ENCODE measurements around the gene CNIH3. TPM values are rescaled to one million over a fixed set of nuclear protein-coding genes. Genes with fewer than 3 reads are reported as not detected.

Gene CNIH3
- polyA plus RNA-seq, 4 donors = 0.70 to 2.1 TPM; not detected in 2

DNA sequence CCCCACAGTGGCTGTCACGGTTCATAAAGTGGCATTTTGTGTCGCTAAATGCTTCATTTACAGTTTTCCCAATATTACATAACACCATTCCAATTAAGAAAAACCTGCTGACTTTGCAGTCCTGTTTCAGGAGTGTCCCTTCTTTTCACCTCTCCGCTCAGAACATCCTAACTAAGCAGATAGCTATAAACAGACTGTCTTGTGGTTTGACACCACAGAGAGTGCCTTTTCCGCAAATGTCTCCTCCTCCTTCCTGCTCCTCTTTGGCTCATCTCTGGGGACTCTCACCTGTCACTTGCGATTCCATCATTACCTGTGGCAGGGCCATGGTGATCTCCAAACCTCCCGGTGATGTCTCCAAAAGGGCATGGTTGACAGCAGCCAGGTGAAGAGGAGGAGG, 119.0 kb downstream of the CNIH3 start:
- no peak for FAIRE-seq
- no peaks in the 10 kb centered on the region for H3K27me3 ChIP-seq (ENCODE audit: control insufficient read depth in 3 of 3, insufficient read depth in 3 of 3, low read length in 3 of 3)
- H3K27ac ChIP-seq (ENCODE audit: low read depth in 1 of 3, low read length in 2 of 3) = no peak overlapping the region
- H3K4me1 ChIP-seq (ENCODE audit: control insufficient read depth in 3 of 3, insufficient read depth in 2 of 3, low read depth in 1 of 3, low read length in 2 of 3) = peaks cover 0 to 5% (median 0%) of the 10 kb centered on the region in 3 donors
- H3K4me3 ChIP-seq (ENCODE audit: low read depth in 1 of 3, low read length in 3 of 3) = no peak overlapping the region
- H3K36me3 ChIP-seq (ENCODE audit: control insufficient read depth in 3 of 3, insufficient read depth in 2 of 3, low read depth in 1 of 3, low read length in 3 of 3) = no peaks in the 10 kb centered on the region
- 78 to 86% (median 82%) methylated on average over 6 of the region's 6 CpGs for WGBS, 3 donors
- H3K9me3 ChIP-seq (ENCODE audit: control insufficient read depth in 2 of 2, insufficient read depth in 1 of 2, low read depth in 1 of 2, low read length in 1 of 2) = no peaks in the 10 kb centered on the region
- DNase-seq = no peak

DNA sequence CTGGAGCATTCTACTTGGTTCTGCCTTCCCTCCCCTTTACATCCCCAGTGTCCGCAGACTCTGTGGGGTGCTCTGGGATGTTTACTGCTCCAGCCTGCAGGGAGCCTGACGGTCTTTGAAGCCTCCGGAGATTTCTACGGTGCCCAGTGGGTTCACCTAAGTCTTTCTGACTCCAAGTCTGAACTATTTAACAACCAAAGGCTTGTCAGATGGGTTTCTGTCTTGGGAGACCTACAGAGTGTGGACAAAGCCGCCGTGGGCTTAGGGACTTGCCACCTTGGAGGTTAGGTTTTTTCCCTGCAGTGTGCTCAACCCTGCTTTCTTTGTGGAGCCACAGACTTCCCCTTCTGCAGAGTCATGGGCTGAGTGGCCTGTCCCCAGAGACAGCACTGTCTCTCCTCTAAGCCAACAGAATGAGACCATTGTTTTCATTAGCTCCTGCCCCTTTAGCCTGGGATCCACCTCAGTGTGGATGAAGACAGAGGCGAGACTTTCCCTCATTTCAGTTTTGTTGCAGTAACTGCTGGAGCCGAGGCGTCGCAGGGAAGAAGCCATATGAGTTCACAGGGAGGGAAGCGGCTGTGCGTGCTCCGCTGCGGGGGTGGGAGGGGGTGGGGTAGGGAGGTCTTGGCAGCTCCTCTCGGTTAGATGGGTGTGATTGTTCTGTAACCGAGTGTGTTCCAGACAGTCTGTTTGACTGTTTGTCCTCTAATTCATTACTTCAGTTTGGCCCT, 120.7 kb downstream of the CNIH3 start:
- FAIRE-seq (no peak), DNase-seq (no peak)
- H3K4me3 ChIP-seq (ENCODE audit: low read depth in 1 of 3, low read length in 3 of 3) = no peak overlapping the region
- no peaks in the 10 kb centered on the region for H3K36me3 ChIP-seq (ENCODE audit: control insufficient read depth in 3 of 3, insufficient read depth in 2 of 3, low read depth in 1 of 3, low read length in 3 of 3)
- H3K9me3 ChIP-seq (ENCODE audit: control insufficient read depth in 2 of 2, insufficient read depth in 1 of 2, low read depth in 1 of 2, low read length in 1 of 2) = no peaks in the 10 kb centered on the region
- H3K27me3 ChIP-seq (ENCODE audit: control insufficient read depth in 3 of 3, insufficient read depth in 3 of 3, low read length in 3 of 3) = no peaks in the 10 kb centered on the region
- 46 to 55% (median 48%) methylated on average over 16 of the region's 16 CpGs for WGBS, 3 donors
- H3K27ac ChIP-seq (ENCODE audit: low read depth in 1 of 3, low read length in 2 of 3) = no peak overlapping the region
- H3K4me1 ChIP-seq (ENCODE audit: control insufficient read depth in 3 of 3, insufficient read depth in 2 of 3, low read depth in 1 of 3, low read length in 2 of 3) = peaks cover 0 to 5% (median 0%) of the 10 kb centered on the region in 3 donors

DNA sequence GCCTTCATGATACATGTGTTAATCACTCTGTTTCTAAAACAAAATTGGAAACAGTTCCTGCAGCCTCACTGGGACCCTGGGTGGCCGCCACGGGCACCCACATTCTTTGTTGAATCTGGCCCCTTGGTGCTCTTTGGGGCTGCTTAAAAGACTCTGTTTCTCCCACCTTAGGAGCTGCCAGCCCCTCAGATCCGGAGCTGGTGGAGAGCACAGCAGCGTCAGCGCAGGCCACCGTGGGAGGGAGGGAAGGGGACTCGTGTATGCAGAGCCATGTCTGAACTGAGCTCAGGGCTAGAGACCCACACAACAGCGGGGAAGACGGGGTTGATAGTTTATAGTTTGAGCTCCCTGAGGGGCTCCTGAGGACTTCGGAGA, 121.2 kb downstream of the CNIH3 start:
- DNase-seq (no peak), FAIRE-seq (no peak)
- H3K4me3 ChIP-seq (ENCODE audit: low read depth in 1 of 3, low read length in 3 of 3) = no peak overlapping the region
- H3K9me3 ChIP-seq (ENCODE audit: control insufficient read depth in 2 of 2, insufficient read depth in 1 of 2, low read depth in 1 of 2, low read length in 1 of 2) = no peaks in the 10 kb centered on the region
- peaks cover 0 to 5% (median 0%) of the 10 kb centered on the region in 3 donors for H3K4me1 ChIP-seq (ENCODE audit: control insufficient read depth in 3 of 3, insufficient read depth in 2 of 3, low read depth in 1 of 3, low read length in 2 of 3)
- 65 to 82% (median 81%) methylated on average over 10 of the region's 10 CpGs for WGBS, 3 donors
- no peaks in the 10 kb centered on the region for H3K36me3 ChIP-seq (ENCODE audit: control insufficient read depth in 3 of 3, insufficient read depth in 2 of 3, low read depth in 1 of 3, low read length in 3 of 3)
- no peaks in the 10 kb centered on the region for H3K27me3 ChIP-seq (ENCODE audit: control insufficient read depth in 3 of 3, insufficient read depth in 3 of 3, low read length in 3 of 3)
- peak overlapping the region in 1 of 3 donors; percentile 27 for H3K27ac ChIP-seq (ENCODE audit: low read depth in 1 of 3, low read length in 2 of 3)

DNA sequence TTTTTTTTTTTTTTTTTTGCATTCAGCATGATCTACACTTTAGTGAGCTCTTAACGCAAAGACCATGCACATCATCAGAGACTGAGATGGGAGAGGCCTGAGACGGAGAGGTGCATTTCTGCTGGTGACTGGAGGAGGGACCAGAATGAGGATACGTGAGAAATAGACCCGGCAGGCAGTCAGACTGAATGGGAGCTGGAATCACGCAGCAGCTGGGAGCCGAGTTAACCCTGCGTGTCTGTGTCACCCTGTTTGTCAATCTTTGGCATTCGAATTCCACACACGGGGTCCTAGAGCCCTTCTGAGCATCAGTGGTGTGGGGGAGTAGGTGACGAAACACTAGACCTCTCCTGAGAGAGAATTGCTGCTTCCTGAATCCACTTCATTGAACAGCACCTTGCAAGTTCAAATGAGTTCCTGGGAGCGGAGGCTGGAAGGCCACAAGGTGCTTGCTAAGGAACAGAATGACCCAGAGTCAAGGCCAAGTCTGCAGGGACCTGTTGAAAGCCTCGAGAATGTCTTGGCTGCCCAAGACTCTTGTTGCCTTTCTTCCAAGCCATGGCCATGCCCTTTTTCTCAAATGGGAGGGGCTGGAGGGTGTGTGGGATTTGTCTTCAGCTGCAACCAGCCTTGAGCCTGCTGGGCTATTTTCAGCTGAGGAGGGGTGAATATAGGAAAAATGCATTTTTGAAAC, 123.3 kb downstream of the CNIH3 start:
- Histone ChIP-seq H3K27me3 (ENCODE audit: control insufficient read depth in 3 of 3, insufficient read depth in 3 of 3, low read length in 3 of 3) (no peaks in the 10 kb centered on the region), H3K36me3 (ENCODE audit: control insufficient read depth in 3 of 3, insufficient read depth in 2 of 3, low read depth in 1 of 3, low read length in 3 of 3) (no peaks in the 10 kb centered on the region), H3K4me3 (ENCODE audit: low read depth in 1 of 3, low read length in 3 of 3) (no peak overlapping the region), H3K27ac (ENCODE audit: low read depth in 1 of 3, low read length in 2 of 3) (no peak overlapping the region), H3K9me3 (ENCODE audit: control insufficient read depth in 2 of 2, insufficient read depth in 1 of 2, low read depth in 1 of 2, low read length in 1 of 2) (no peaks in the 10 kb centered on the region), H3K4me1 (ENCODE audit: control insufficient read depth in 3 of 3, insufficient read depth in 2 of 3, low read depth in 1 of 3, low read length in 2 of 3) (no peaks in the 10 kb centered on the region)
- FAIRE-seq (no peak), DNase-seq (no peak)
- 77 to 87% (median 85%) methylated on average over 12 of the region's 12 CpGs for WGBS, 3 donors

DNA sequence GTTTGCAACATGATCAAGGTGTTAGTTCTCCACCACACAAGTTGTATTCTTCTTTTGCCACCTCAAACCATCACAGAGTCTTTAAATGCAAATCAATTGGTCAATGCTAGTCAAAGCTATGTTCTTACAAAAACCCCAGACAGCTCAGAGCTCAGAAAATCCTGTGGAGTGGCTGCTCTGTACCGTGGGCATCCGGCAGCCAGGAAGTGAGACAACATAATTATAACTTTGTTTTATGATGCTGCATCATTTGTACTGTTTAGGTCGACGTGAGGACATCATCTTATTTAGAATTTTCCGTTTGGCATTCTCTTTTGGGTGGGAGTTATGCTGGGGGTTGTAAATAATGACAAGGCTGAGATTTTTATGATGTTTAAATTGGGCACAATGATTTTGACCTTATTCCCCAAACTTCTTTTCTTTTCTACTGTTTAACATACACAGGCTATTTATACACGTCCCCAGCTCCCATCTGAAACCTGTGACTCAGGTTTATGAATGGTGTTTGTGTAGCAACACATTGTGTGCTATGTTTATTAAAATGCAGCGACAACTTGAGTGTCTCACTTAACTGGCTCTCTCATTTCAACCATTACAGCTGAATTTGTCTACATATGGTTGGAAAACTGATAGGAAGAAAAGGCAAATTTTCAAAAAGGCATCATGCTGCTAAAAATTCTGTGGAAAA, 124.0 kb downstream of the CNIH3 start:
- WGBS, 3 donors = 61 to 64% (median 62%) methylated on average over 7 of the region's 7 CpGs
- Histone ChIP-seq H3K4me3 (ENCODE audit: low read depth in 1 of 3, low read length in 3 of 3) (no peak overlapping the region), H3K27ac (ENCODE audit: low read depth in 1 of 3, low read length in 2 of 3) (no peak overlapping the region), H3K36me3 (ENCODE audit: control insufficient read depth in 3 of 3, insufficient read depth in 2 of 3, low read depth in 1 of 3, low read length in 3 of 3) (no peaks in the 10 kb centered on the region), H3K27me3 (ENCODE audit: control insufficient read depth in 3 of 3, insufficient read depth in 3 of 3, low read length in 3 of 3) (peaks cover 0 to under 1% (median 0%) of the 10 kb centered on the region in 3 donors), H3K4me1 (ENCODE audit: control insufficient read depth in 3 of 3, insufficient read depth in 2 of 3, low read depth in 1 of 3, low read length in 2 of 3) (no peaks in the 10 kb centered on the region), H3K9me3 (ENCODE audit: control insufficient read depth in 2 of 2, insufficient read depth in 1 of 2, low read depth in 1 of 2, low read length in 1 of 2) (no peaks in the 10 kb centered on the region)
- DNase-seq (no peak), FAIRE-seq (no peak)

DNA sequence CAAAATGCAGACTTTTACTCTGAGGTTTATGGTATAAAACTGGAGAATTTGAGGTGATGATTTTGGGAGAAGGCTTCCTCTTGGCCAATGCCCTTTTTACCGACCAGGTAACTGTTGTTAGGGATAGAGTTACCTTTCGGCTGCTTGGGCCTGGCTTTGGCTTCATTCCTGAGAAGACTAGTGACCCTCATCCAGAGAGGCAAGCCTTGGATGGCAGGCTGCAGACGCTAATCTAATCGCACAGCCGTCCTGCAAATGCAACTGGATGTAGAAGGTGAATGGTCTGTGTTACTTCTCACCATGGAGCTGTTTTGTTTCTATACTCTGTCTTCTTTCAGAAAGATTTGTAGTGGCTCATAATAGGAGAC, 124.6 kb downstream of the CNIH3 start:
- H3K4me3 ChIP-seq (ENCODE audit: low read depth in 1 of 3, low read length in 3 of 3) = no peak overlapping the region
- DNase-seq (no peak), FAIRE-seq (no peak)
- H3K27ac ChIP-seq (ENCODE audit: low read depth in 1 of 3, low read length in 2 of 3) = no peak overlapping the region
- H3K9me3 ChIP-seq (ENCODE audit: control insufficient read depth in 2 of 2, insufficient read depth in 1 of 2, low read depth in 1 of 2, low read length in 1 of 2) = no peaks in the 10 kb centered on the region
- WGBS, 3 donors = 90 to 94% (median 90%) methylated on average over 5 of the region's 5 CpGs
- no peaks in the 10 kb centered on the region for H3K36me3 ChIP-seq (ENCODE audit: control insufficient read depth in 3 of 3, insufficient read depth in 2 of 3, low read depth in 1 of 3, low read length in 3 of 3)
- H3K4me1 ChIP-seq (ENCODE audit: control insufficient read depth in 3 of 3, insufficient read depth in 2 of 3, low read depth in 1 of 3, low read length in 2 of 3) = no peaks in the 10 kb centered on the region
- peaks cover 0 to 2% (median 0%) of the 10 kb centered on the region in 3 donors for H3K27me3 ChIP-seq (ENCODE audit: control insufficient read depth in 3 of 3, insufficient read depth in 3 of 3, low read length in 3 of 3)

DNA sequence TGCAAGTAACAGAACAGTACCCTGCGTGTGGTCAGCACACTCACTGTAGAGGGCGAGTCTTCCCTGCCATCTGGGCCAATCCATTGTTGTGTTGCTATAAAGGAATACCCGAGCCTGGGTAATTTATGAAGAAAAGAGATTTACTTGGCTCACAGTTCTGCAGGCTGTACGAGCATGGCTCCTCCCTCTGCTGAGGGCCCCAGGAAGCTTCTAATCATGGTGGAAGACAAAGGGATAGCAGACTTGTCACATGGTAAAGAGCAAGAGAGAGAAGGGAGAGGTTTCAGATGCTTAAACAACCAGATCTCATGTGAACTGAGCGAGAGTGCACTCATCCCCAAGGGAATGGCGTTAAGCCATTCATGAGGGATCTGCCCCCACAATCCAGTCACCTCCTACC, 126.2 kb downstream of the CNIH3 start:
- DNase-seq (no peak), FAIRE-seq (no peak)
- H3K27me3 ChIP-seq (ENCODE audit: control insufficient read depth in 3 of 3, insufficient read depth in 3 of 3, low read length in 3 of 3) = peaks cover 0 to 2% (median 0%) of the 10 kb centered on the region in 3 donors
- no peaks in the 10 kb centered on the region for H3K36me3 ChIP-seq (ENCODE audit: control insufficient read depth in 3 of 3, insufficient read depth in 2 of 3, low read depth in 1 of 3, low read length in 3 of 3)
- H3K27ac ChIP-seq (ENCODE audit: low read depth in 1 of 3, low read length in 2 of 3) = no peak overlapping the region
- no peaks in the 10 kb centered on the region for H3K9me3 ChIP-seq (ENCODE audit: control insufficient read depth in 2 of 2, insufficient read depth in 1 of 2, low read depth in 1 of 2, low read length in 1 of 2)
- H3K4me1 ChIP-seq (ENCODE audit: control insufficient read depth in 3 of 3, insufficient read depth in 2 of 3, low read depth in 1 of 3, low read length in 2 of 3) = no peaks in the 10 kb centered on the region
- 76 to 91% (median 84%) methylated on average over 6 of the region's 6 CpGs for WGBS, 3 donors
- no peak overlapping the region for H3K4me3 ChIP-seq (ENCODE audit: low read depth in 1 of 3, low read length in 3 of 3)

DNA sequence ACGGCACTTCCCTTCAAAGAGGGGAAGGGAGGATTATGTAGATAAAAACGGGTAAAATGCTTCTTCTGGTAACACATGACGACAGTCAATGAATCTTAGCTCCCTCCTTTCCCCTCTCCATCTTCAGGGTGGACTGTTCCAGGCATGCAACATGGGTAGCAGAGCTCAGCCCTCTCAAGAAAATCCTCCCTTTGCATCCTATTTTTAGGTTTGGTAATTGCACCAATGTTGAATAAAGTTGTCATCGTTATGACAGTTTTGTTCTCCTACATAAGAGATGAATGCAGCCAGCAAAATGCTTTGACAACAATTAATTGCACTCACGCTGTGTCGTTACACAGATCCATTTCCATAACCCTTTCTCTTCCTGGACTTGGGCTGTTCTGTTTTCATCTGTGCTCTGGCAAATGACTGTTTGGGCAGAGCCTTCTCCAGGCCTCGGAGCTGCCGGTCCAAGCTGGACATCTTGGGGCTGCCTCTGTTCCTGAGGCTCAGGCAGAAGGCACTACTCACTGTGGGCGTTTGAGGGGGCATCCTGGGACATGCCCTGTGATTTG, 127.6 kb downstream of the CNIH3 start:
- DNase-seq (no peak), FAIRE-seq (no peak)
- H3K4me3 ChIP-seq (ENCODE audit: low read depth in 1 of 3, low read length in 3 of 3) = no peak overlapping the region
- peaks cover 0 to 2% (median 0%) of the 10 kb centered on the region in 3 donors for H3K27me3 ChIP-seq (ENCODE audit: control insufficient read depth in 3 of 3, insufficient read depth in 3 of 3, low read length in 3 of 3)
- no peak overlapping the region for H3K27ac ChIP-seq (ENCODE audit: low read depth in 1 of 3, low read length in 2 of 3)
- 64 to 71% (median 67%) methylated on average over 9 of the region's 9 CpGs for WGBS, 3 donors
- no peaks in the 10 kb centered on the region for H3K36me3 ChIP-seq (ENCODE audit: control insufficient read depth in 3 of 3, insufficient read depth in 2 of 3, low read depth in 1 of 3, low read length in 3 of 3)
- H3K4me1 ChIP-seq (ENCODE audit: control insufficient read depth in 3 of 3, insufficient read depth in 2 of 3, low read depth in 1 of 3, low read length in 2 of 3) = no peaks in the 10 kb centered on the region
- H3K9me3 ChIP-seq (ENCODE audit: control insufficient read depth in 2 of 2, insufficient read depth in 1 of 2, low read depth in 1 of 2, low read length in 1 of 2) = no peaks in the 10 kb centered on the region

Data from small intestine (tissue), 7 donors.